GM23338 (cell line): ENCODE measurements around the gene PLPP4. TPM values are rescaled to one million over a fixed set of nuclear protein-coding genes. Genes with fewer than 3 reads are reported as not detected.

ENCODE experiments used
- ATAC-seq: fragments of 200-7000 bp; cut with Tn5 transposase; 3 replicates; pipeline ENCODE4 v1.9.1; 2020
- DNase-seq: peaks from one replicate; pipeline ENCODE4 v3.0.0-alpha.2; 2015; ENCODE audit warnings: low spot score
- H2AFZ ChIP-seq: fragments of 200-600 bp; sonication (generic); 2 replicates; pipeline ENCODE4 v1.8.0; 2016; ENCODE audit warnings: antibody characterized with exemption, mild to moderate bottlenecking, moderate library complexity
- H3F3A ChIP-seq: fragments of 200-600 bp; sonication (generic); replicated peaks from 2 replicates; pipeline ENCODE4 v1.8.0; 2017; ENCODE audit warnings: antibody characterized with exemption, mixed run types, low read depth
- H3K27ac ChIP-seq: fragments of 200-600 bp; sonication (generic); 2 replicates; pipeline ENCODE4 v1.6.1; 2016; ENCODE audit warnings: low read depth
- H3K27me3 ChIP-seq: fragments of 200-600 bp; sonication (generic); 2 replicates; pipeline ENCODE4 v1.8.0; 2016; ENCODE audit warnings: mild to moderate bottlenecking, mixed run types, moderate library complexity; ENCODE audit not compliant: insufficient read depth
- H3K36me3 ChIP-seq: fragments of 200-600 bp; sonication (generic); 2 replicates; pipeline ENCODE4 v1.8.0; 2016; ENCODE audit warnings: mild to moderate bottlenecking; ENCODE audit not compliant: insufficient read depth
- H3K4me1 ChIP-seq: fragments of 200-600 bp; sonication (generic); 2 replicates; pipeline ENCODE4 v1.8.0; 2016; ENCODE audit warnings: mild to moderate bottlenecking, moderate library complexity; ENCODE audit not compliant: insufficient read depth
- H3K4me2 ChIP-seq: fragments of 200-600 bp; sonication (generic); 2 replicates; pipeline ENCODE4 v1.7.1; 2017; ENCODE audit warnings: mixed run types
- H3K4me3 ChIP-seq: fragments of 200-600 bp; sonication (generic); 2 replicates; pipeline ENCODE4 v1.6.1; 2016; ENCODE audit warnings: mixed run types
- H3K79me2 ChIP-seq: fragments of 200-600 bp; sonication (generic); replicated peaks from 2 replicates; pipeline ENCODE4 v1.8.0; 2017; ENCODE audit warnings: mild to moderate bottlenecking; ENCODE audit not compliant: insufficient read depth
- H3K9me2 ChIP-seq: fragments of 200-600 bp; sonication (generic); 2 replicates; pipeline ENCODE4 v1.8.0; 2017; ENCODE audit not compliant: insufficient read depth
- H4K20me1 ChIP-seq: fragments of 200-600 bp; sonication (generic); replicated peaks from 2 replicates; pipeline ENCODE4 v1.8.0; 2017; ENCODE audit warnings: mild to moderate bottlenecking; ENCODE audit not compliant: insufficient read depth
- H3K27ac Mint-ChIP-seq: 2 replicates; pipeline ENCODE4 v1.8.0; 2020; ENCODE audit warnings: inconsistent platforms, mild to moderate bottlenecking, moderate library complexity, mixed read lengths
- H3K27me3 Mint-ChIP-seq: 3 replicates; pipeline ENCODE4 v1.8.0; 2022; ENCODE audit warnings: low read depth, mild to moderate bottlenecking, moderate library complexity, mixed read lengths, inconsistent platforms; ENCODE audit not compliant: insufficient read depth, poor library complexity
- H3K36me3 Mint-ChIP-seq: 3 replicates; pipeline ENCODE4 v1.8.0; 2021; ENCODE audit warnings: low read depth, mild to moderate bottlenecking, inconsistent platforms, moderate library complexity, mixed read lengths
- H3K4me1 Mint-ChIP-seq: 3 replicates; pipeline ENCODE4 v1.8.0; 2020; ENCODE audit warnings: mild to moderate bottlenecking, inconsistent platforms, mixed read lengths
- H3K4me3 Mint-ChIP-seq: 3 replicates; pipeline ENCODE4 v1.8.0; 2021; ENCODE audit warnings: moderate library complexity, mild to moderate bottlenecking, inconsistent platforms, mixed read lengths
- H3K9me3 Mint-ChIP-seq: 3 replicates; pipeline ENCODE4 v1.8.0; 2020; ENCODE audit warnings: moderate library complexity, mild to moderate bottlenecking, inconsistent platforms, mixed read lengths
- EZH2 ChIP-seq: fragments of 200-600 bp; sonication (generic); IDR thresholded peaks from one replicate; pipeline ENCODE4 v1.8.0; 2017; ENCODE audit warnings: antibody characterized with exemption, mild to moderate bottlenecking, low read depth; ENCODE audit not compliant: unreplicated experiment
- EZH2phosphoT487 ChIP-seq: fragments of 200-600 bp; sonication (generic); IDR thresholded peaks from one replicate; pipeline ENCODE4 v1.8.1; 2018; ENCODE audit warnings: antibody characterized with exemption; ENCODE audit not compliant: unreplicated experiment
- NANOG ChIP-seq: IDR thresholded peaks from 2 replicates; pipeline ENCODE4 v1.6.1; 2016; ENCODE audit warnings: antibody characterized with exemption, borderline replicate concordance
- REST ChIP-seq: IDR thresholded peaks from one replicate; pipeline ENCODE4 v1.6.1; 2018; ENCODE audit warnings: antibody characterized with exemption; ENCODE audit not compliant: unreplicated experiment
- STAT1 ChIP-seq: IDR thresholded peaks from one replicate; pipeline ENCODE4 v1.6.1; 2016; ENCODE audit warnings: antibody characterized with exemption; ENCODE audit not compliant: unreplicated experiment
- ZNF114 ChIP-seq: fragments of 250-450 bp; sonication (Bioruptor Pico); IDR thresholded peaks from 2 replicates; pipeline ENCODE4 v1.5.0; 2020; ENCODE audit warnings: mild to moderate bottlenecking, moderate library complexity
- ZNF331 ChIP-seq: fragments of 250-450 bp; sonication (Bioruptor Pico); IDR thresholded peaks from 2 replicates; pipeline ENCODE4 v1.5.0; 2020; ENCODE audit warnings: low read depth, mild to moderate bottlenecking, moderate library complexity
- polyA plus RNA-seq: library from polyadenylated mRNA; unstranded; fragments of >200 nt; fragmentation: Nextera tagmentation; extraction: Ambion mirVana; gene quantifications from 2 replicates; pipeline ENCODE4 v1.2.1, GENCODE V29; 2016
- total RNA-seq: library from RNA; depleted of rRNA; stranded (reverse); fragments of >200 nt; shearing (Covaris generic); gene quantifications from 2 replicates; pipeline ENCODE4 v1.2.3, GENCODE V29; 2014
- TF ChIP-seq, protein P1 (sequence below): IDR thresholded peaks from 2 replicates; pipeline ENCODE4 v1.6.1; 2016; ENCODE audit warnings: antibody characterized with exemption
- TF ChIP-seq, protein P2 (sequence below), 2 experiments: fragments of 200-600 bp in 1 of 2; sonication (generic) in 1 of 2; conservative IDR thresholded peaks; 2 replicates each; pipeline versions ENCODE4 v1.5.1 to v1.6.1; 2016 to 2017; ENCODE audit warnings: antibody characterized with exemption in 2 of 2, low read depth in 2 of 2, mild to moderate bottlenecking in 2 of 2, moderate library complexity in 1 of 2

PLPP4 gene
- total and polyA plus RNA-seq, 2 experiments from 2014 or later: 0.24 to 0.31 TPM

GRCh38 chr10:120616311-120616911, 159.4 kb downstream of the PLPP4 start:
- no peaks in the 10 kb centered on the region for H3K27me3 ChIP-seq
- H3K4me3 ChIP-seq: no peak overlapping the region
- no peaks in the 10 kb centered on the region for H4K20me1 ChIP-seq
- H3K9me3 Mint-ChIP-seq: peaks cover 13% of the 10 kb centered on the region; the same call in 2 of the 3 replicates
- 0 out of 2 replicates have a peak, but pooled peaks cover 13% of the 10 kb centered on the region for H3K9me2 ChIP-seq
- TF ChIP-seq ZNF114 (CRISPR knock-in tag): no peak
- no peak for TF ChIP-seq REST
- peaks cover 9% of the 10 kb centered on the region; the same call in 1 of the 2 replicates for H3K4me1 ChIP-seq
- peaks cover 3% of the 10 kb centered on the region; the same call in 2 of the 3 replicates for H3K36me3 Mint-ChIP-seq
- ATAC-seq (no peak), DNase-seq (no peak)
- H3K27me3 Mint-ChIP-seq: no peaks in the 10 kb centered on the region
- H3K27ac Mint-ChIP-seq: no peak overlapping the region
- no peaks in the 10 kb centered on the region for H3K79me2 ChIP-seq
- no peaks in the 10 kb centered on the region for H3F3A ChIP-seq
- H3K36me3 ChIP-seq: 0 out of 2 replicates have a peak, but pooled peaks cover 11% of the 10 kb centered on the region
- no peak overlapping the region for H3K4me2 ChIP-seq
- H2AFZ ChIP-seq: no peak overlapping the region
- no peak overlapping the region for H3K27ac ChIP-seq
- peaks cover 10% of the 10 kb centered on the region; the same call in 2 of the 3 replicates for H3K4me1 Mint-ChIP-seq
- no peak overlapping the region for H3K4me3 Mint-ChIP-seq

- Histone ChIP-seq H3K36me3 (peaks cover 3% of the 10 kb centered on the region; the same call in 1 of the 2 replicates), H3K4me2 (no peak overlapping the region), H2AFZ (peak overlapping the region; percentile 56; the same call in 1 of the 2 replicates), H3K9me2 (no peaks in the 10 kb centered on the region; the same call in 1 of the 2 replicates), H3F3A (no peaks in the 10 kb centered on the region), H3K79me2 (no peaks in the 10 kb centered on the region), H3K27ac (no peak overlapping the region), H3K27me3 (no peaks in the 10 kb centered on the region), H3K4me3 (no peak overlapping the region), H3K4me1 (peaks cover 11% of the 10 kb centered on the region; the same call in 1 of the 2 replicates), H4K20me1 (no peaks in the 10 kb centered on the region)
- Mint-ChIP-seq H3K36me3 (peaks cover 15% of the 10 kb centered on the region), H3K4me1 (peaks cover 22% of the 10 kb centered on the region), H3K27me3 (peaks cover 3% of the 10 kb centered on the region), H3K4me3 (no peak overlapping the region), H3K27ac (no peak overlapping the region), H3K9me3 (peaks cover 8% of the 10 kb centered on the region; the same call in 2 of the 3 replicates)
- DNase-seq (no peak), ATAC-seq (no peak)
- TF ChIP-seq REST (no peak), EZH2 (no peak), ZNF331 (CRISPR knock-in tag) (no peak), STAT1 (no peak), EZH2phosphoT487 (no peak), NANOG (no peak)
- TF ChIP-seq, protein P1, sequence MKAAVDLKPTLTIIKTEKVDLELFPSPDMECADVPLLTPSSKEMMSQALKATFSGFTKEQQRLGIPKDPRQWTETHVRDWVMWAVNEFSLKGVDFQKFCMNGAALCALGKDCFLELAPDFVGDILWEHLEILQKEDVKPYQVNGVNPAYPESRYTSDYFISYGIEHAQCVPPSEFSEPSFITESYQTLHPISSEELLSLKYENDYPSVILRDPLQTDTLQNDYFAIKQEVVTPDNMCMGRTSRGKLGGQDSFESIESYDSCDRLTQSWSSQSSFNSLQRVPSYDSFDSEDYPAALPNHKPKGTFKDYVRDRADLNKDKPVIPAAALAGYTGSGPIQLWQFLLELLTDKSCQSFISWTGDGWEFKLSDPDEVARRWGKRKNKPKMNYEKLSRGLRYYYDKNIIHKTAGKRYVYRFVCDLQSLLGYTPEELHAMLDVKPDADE: no peak
- TF ChIP-seq, protein P2, sequence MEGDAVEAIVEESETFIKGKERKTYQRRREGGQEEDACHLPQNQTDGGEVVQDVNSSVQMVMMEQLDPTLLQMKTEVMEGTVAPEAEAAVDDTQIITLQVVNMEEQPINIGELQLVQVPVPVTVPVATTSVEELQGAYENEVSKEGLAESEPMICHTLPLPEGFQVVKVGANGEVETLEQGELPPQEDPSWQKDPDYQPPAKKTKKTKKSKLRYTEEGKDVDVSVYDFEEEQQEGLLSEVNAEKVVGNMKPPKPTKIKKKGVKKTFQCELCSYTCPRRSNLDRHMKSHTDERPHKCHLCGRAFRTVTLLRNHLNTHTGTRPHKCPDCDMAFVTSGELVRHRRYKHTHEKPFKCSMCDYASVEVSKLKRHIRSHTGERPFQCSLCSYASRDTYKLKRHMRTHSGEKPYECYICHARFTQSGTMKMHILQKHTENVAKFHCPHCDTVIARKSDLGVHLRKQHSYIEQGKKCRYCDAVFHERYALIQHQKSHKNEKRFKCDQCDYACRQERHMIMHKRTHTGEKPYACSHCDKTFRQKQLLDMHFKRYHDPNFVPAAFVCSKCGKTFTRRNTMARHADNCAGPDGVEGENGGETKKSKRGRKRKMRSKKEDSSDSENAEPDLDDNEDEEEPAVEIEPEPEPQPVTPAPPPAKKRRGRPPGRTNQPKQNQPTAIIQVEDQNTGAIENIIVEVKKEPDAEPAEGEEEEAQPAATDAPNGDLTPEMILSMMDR (conservative IDR thresholded peaks at IDR 0.05; ENCODE audit: low read depth in 2 of 2): no peak
Measured at GRCh38 chr10:120628197-120628596, 171.2 kb downstream of the PLPP4 start.
